HuH-7.5 (cell line): Measurements from ENCODE around the gene ATP5MC2.
A peak's percentile ranks its signal among the peaks of the same experiment; 100 is the strongest.
"Not testable (repeated sequence)": the region's sequence is repeated elsewhere in the genome, so short reads cannot be mapped to it uniquely, and the experiment has no call there.

ENCODE experiments used
- DNase-seq: peaks from one replicate; pipeline ENCODE4 v3.0.0; 2011; ENCODE audit warnings: low spot score

Gene ATP5MC2

DNA sequence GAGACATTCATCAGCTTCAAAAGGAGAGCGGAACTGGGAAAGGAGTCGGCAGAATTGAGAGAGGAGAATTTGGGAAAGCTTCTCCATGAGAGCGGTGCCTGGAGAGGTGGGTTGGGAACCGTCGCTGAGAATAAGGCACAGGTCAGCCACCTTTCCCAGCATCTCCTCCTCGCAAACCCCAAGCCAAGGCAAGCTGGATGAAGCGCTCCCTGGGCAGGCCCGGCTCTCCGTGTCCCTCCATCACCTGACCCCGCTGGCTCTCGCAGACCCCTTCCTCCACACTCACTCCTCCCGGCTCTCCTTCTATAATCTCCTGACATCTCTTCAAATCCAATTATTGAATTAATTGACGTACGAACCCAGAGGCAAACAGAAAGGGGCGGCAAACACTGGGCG is 18.9 kb upstream of the ATP5MC2 start:
- DNase-seq = no peak

DNA sequence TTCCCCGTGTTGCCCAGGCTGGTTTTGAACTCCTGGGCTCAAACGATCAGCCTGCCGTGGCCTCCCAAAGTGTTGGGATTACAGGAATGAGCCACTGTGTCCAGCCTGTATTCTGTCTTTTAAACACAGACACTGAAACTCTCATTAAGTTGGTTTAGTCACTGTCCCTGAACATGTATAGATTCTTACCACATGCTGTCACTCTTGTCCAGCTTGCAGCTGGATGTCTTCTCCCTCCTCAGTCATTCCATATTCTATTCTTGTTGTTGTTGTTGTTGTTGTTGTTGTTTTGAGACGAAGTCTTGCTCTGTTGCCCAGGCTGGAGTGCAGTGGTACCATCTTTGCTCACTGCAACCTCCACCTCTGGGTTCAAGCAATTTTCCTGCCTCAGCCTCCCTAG is 12.3 kb upstream of the ATP5MC2 start:
- DNase-seq = no peak

DNA sequence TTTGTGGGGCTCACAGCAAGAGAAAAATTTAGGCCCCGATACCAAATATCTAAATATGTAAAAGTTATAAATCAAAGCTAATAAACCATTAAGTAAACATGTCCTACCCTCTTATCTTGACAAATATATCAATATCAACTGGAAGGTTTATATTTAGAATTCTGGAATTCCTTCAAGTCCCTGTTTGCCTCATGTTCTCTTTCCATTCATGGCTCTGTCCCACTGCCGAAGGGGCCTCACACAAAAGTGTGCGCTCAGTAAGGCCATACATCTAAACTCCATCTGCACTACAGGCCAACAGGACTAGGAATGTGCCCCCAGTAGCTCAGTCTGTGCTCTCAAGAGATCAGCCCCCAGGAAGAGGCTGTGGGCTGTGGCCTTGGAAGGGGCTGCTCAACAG is 10.6 kb upstream of the ATP5MC2 start:
- no peak for DNase-seq

DNA sequence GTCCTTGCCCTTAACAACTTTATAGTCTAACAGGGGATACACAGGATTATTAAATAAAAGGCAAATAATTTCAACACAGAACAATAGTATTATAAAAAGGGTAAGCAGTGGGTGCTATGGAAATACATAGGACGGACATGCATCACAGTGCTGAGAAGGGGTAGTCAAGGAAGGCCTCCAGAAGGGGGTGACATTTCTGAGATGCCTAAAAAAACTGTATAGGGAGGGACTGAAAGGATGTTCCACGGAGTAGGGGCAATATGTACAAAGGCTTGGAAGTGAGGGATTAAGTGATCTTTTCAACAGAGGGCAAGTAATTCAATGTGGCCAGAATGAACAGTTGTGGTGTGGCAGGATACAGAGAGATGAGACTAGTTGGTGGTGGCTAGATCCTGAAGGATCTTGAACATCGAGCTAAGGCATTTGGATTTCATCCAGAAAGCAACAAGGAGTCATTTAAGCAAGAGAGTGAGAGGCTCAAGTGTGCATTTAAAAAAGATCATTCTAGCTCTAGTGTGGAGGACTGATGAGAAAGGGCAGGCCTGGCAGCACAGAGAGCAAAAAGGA is 8.9 kb upstream of the ATP5MC2 start:
- DNase-seq = no peak

DNA sequence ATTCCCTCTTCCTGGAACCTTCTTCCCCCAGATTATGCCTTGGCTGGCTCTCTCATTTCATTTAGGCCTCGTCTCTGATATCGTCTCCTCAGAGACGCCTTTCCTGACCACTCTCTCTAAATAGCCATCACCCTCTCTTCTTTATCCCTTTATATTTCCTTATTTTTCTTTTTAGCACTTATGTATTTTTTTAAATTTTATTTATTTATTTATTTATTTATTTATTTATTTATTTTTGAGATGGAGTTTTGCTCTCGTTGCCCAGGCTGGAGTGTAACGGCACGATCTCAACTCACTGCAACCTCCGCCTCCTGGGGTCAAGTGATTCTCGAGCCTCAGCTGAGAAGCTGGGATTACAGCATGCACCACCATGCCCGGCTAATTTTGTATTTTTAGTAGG is 8.1 kb upstream of the ATP5MC2 start:
- no peak for DNase-seq

DNA sequence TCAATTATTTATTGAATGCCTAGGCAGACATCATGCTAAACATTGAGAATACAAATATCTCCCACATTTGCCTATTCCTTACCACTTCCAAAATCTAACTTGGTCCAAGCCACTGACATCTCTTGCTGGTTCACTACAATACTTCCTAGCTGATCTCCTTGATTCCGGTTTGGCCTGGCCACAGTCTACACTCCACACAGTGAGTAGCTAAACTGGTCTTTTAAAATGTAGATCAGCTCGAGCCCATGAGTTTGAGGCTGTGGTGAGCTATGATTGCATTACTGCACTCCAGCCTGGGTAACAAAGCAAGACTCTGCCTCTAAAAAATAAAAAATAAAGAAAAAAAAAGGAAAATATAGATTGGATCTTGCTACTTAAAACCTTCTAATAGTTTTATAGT is 7.6 kb upstream of the ATP5MC2 start:
- DNase-seq = no peak

DNA sequence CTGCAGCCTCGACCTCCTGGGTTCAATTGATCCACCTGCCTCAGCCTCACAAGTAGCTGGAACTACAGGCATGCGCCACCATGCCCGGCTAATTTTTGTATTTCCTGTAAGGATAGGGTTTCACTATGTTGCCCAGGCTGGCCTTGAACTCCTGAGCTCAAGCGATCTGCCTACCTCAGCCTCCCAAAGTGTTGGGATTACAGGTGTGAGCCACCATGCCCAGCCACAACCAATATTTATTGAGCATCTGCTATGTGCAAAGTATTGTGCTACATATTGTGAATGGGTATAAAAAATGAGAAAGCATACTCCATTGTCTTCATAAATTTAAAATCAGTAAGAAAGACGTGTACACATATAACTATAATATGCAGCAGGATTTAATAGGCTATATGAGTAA is 4.2 kb upstream of the ATP5MC2 start:
- not testable (repeated sequence) for DNase-seq

DNA sequence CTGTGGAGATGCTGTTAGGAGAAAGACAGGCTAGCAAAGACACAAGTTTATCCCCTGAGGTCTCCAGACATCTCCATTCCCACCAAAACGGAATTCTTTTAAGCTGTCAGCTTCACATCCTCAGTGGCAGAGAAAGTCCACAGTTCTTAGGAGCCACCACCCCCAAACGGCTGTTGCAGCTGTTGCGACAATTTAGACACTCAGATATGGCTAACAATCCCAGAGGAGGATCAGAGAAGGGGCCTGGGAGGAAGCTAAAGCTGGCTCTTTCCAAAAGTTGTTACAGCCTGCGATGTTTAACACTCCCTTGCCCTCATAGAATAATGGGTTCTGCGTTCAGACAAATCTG is 1.9 kb upstream of the ATP5MC2 start:
- no peak for DNase-seq

DNA sequence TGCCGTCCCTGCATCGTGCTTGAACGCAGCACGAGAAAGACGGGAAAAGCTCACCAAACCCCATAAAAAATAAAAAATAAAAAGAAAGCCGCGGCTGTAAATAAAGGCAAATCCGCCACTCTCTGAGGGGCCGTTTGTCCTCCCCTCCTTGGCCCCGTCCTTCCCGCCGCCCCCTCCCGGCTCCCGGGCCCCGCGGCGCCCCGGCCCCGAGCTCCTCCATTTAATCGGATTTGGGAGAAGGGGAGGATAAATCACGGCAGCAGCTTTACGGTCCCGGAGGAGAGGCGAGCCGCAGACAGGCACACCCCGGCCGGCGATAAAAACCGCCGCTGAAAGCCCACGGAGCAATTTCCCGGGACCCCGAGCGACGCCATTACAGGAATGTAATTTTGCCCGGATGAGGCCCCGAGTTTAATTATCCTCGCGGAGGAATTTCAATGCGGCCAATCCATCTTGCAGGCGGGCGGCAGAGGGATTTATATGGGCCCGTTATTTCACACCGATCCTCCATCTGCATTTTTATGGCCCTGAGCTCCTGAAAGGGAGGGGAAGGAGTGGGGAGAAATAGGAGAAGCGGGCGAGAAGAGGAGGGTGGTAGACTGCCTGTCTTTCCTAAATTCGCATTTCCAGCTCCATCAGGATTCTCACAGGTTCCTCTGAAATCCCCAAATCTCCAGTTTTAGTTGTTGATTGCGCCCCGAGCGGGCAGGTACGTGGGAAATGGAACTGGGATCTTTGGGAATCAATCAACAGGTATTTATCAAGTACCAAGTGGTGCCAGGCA is 1.3 kb upstream of the ATP5MC2 start:
- DNase-seq = no peak

DNA sequence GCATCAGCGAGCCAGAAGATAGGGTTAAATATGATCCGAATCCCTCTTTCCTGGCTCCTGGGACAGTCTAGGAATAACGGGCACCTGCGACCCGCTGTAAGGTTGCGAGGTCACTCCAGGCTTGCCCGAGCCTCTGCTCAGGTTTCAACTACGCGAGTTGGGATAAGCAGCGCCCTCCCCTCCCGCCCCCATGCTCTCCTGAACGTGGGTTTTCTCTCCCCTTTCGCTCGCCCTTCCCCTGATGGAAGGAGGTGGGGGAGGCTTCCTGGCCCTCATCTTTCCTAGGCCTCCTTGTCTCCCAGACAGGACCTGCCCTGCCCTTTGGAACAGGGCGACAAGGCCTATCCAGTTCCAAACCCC is 753 bp upstream of the ATP5MC2 start:
- DNase-seq = peak; percentile 42

DNA sequence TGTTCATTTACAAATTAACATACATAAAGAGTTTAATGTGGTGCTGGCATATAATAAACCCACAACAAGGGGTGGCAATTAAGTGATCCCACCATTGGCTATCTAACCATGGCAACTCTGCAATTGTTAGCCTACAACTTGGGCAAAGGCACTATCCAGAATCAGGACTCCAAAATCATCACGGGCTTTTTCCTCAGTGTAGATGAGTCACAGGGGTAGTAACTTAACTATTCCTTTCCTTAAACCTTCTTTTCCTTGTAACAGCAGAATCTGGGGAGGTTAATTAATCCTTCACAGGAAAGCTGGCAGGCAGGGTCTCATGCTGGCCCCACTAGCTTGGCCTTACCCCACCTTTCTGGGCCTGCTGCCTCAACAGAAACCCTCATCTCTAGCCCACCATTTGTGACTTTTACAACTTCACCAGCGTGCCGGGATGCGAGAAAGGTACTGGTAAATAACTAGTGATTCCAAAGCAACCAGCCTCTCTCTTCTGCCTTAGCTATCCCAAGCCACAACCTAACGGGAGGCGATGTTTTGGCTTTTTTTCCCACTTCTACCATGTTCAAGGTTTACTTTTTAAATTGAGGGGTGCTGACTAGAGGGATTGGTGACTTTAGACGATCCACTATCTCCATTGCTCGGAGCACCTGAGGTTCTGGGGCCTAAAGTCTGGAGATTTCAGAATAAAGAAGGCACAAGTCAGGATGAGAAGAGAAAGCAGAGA is 744 bp downstream of the ATP5MC2 start:
- no peak for DNase-seq

DNA sequence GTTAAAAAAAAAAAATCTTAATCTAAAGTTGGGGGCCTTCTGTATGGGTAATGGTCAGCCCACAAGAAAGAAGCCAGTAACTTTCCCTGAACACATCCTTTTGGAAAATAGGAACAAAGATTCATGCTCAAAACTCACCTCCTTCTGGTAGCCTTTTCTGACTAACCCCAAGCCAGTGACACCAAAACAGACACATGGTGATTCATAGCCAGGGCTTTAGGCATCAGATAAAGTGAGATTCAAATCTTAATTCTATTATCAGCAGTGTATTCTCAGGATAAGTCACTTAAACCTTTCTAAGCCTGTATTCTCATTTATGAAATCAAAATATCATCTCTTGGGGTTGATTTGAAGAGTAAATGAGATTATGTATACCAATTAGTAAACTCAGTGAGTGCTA is 4.9 kb downstream of the ATP5MC2 start:
- no peak for DNase-seq

DNA sequence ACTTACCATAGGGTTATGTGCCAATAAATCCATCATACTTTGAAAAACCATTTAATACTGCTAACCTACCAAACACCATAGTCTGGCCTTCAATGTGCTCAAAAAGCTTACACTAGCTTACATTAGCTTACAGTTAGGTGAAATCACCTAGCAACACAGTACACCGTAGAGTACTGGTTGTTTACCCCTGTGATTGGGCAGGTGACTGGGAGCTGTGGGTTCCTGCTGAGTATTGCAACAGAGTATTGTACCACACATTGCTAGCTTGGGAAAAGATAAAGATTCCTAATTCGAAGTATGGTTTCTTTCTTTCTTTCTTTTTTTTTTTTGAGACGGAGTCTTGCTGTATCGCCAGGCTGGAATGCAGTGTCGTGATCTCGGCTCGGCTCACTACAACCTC is 5.6 kb downstream of the ATP5MC2 start:
- no peak for DNase-seq

DNA sequence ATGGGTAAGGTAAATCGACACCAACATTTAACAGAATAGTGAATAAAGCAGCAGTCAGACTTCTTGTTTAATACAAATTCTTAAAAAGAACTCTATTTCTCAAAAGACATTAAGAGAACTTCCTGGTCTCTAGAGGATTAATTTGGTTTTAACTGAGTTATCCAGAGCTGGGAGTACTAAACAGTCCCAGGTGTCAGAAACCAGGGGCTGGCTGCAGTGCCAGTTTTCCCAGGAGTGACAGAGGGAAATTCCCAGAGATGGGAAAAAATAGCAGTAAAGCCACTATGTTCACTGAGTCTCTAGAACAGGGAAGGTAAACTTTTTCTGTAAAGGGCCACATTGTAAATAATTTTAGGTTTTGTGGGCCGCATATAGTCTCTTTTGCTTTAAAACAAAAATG is 8.8 kb downstream of the ATP5MC2 start:
- DNase-seq = no peak

DNA sequence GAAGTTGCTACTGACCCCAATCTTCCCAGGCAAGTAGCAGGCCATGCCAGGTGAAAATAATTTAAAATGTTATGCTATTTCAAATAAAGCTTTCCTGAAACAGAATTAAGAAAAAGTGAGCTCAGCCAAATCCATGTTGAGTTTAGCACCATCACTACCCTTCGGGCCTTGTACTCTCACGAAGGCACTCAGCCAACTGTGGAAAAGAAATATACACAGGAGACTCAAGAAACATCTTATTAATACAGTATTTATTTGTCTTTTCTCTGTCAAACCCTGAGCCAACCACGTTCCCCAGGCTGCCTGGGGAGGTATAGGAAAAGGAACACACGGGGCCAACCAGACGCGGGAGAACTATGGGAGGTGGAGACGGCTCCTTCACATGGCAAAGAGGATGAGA is 10.9 kb downstream of the ATP5MC2 start:
- DNase-seq = no peak

DNA sequence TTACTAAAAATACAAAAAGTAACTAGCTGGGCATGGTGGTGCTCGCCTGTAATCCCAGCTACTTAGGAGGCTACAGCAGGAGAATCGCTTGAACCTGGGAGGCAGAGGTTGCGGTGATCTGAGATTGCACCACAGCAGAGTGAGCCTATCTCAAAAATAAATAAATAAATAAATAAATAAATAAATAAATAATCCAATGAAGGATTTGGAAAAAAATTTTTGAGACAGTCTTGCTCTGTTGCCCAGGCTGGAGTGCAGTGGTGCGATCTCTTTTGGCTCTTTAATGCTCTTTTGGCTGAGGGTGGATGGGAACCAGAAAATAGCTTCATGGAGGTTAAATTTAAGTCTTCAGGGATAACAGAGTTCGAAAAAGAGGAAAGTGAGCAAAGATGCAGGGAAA is 11.7 kb downstream of the ATP5MC2 start:
- DNase-seq = no peak

DNA sequence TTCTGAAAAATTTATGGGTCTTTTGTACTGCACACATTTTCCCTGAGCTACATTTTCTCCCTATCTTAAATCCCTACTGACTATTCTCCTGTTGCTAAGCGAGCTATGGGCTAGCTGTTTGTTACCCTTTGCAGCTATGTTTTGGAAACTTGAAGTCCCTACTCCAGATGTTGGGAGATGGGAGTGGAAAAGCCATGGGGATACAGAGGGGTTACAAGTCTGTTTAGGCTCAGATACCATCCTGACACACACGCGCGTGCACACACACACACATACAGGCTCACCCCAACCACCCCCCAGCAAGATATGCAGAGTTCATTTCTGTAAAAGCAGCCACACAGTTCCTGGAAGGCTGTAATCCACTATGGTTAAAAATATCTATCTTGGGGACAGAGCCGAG is 15.8 kb downstream of the ATP5MC2 start:
- no peak for DNase-seq

DNA sequence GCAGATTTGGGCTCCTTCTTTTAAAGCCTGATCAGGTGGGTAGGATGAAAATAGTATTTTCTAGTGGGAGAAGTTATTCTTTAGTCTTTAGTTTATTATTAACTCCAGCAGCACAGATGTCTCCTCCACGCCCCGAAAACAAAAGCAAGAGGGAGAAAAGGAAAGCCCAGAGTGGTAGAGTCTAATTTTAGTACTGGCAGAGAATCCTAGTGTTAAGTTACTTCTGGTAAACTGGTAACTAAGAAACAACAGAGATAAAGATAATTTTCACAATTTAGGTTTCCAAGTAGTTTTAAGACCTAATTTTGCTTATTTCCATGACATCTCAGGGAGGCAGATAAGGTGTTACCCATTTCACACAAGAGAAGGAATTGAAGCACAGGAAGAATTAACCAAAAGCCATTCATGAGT is 16.3 kb downstream of the ATP5MC2 start:
- DNase-seq = no peak

DNA sequence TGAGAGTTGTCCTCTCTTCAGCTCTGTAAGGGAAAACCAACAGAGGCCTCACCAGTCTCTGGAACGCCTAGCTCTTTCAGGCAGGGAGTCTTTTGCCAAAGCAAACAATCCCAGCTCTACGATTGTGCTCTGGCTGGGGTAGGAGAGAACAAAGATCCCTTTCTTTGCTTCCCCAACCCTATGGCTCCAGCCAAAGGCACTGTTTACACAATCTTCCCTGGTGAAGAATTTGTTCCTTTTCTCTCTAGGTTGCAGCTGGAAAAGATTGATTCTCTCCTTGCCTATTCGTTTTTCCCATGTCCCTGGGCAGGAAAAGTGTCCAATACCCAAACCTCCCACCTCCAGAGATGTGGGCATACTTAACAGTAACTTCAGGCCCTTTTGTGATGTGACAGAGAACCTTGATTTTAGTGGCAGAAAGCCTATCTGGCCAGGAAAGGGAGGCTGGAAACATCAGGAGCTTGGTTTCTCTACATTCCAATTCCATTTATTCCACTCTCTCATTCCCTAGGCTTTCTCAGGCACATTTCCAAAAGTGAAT is 16.8 kb downstream of the ATP5MC2 start:
- DNase-seq = peak; percentile 30

DNA sequence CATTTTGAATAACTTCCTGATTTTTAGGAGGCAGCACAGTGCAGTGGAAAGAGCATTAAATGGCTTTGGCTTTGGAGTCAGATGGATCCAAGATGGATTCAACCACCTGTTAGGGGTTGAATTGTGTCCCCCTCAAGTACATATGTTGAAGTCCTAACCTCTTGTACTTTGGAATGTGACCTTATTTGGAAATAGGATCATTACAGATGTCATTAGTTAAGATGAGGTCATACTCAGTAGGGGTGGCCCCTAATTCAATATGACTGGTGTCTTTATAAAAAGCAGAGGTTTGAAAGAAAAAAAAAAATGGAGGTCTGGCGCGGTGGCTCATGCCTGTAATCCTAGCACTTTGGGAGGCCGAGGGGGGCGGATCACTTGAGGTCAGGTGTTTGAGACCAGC is 18.8 kb downstream of the ATP5MC2 start:
- no peak for DNase-seq

DNA sequence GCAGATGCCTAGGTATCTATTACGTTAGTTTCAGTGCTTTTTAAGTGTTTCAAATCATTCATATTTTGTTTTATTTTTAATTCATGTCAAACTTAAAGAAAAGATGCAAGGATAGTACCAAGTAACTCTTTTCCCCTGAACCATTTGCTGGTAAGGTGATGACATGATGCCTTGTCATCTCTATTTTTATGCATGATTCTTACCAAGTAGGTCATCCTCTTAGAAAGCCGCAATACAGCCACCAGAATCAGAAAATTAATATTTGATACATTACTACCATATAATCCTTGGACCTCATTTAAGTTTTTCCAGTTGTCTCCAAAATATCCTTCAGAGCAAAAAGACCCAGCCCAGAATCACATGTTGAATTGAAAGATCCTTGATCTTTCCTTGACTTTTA is 22.3 kb downstream of the ATP5MC2 start:
- no peak for DNase-seq

DNA sequence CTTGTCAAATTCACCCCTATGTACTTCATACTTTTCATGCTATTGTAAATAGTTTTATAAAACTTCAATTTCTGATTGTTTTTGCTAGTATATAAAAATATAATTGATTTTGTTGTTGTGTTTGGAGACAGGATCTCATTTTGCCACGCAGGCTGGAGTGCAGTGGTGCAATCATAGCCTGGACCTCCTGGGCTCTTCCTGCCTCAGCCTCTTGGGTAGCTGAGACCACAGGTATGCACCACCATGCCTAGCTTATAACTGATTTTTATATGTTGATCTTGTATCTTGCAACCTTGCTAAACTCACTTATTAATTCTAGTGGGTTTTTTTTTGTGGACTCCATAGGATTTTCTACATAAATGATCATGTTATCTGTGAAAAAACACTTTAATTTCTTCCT is 23.5 kb downstream of the ATP5MC2 start:
- DNase-seq = no peak

DNA sequence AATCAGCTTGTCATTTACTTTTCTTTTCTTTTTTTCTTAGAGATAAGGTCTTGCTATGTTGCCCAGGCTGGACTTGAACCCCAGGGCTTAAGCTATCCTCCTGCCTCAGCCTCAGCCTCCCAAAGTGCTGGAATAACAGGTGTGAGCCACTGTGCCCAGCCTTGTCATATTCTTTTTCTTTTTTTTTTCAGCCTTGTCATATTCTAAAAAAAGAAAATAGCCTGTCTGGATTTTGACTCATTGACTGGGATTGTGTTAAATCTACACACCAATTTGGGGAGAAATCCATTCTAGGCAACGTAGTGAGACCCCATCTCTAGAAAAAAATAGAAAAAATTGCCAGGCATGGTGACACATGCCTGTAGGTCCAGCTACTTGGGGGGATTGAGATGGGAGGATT is 24.1 kb downstream of the ATP5MC2 start:
- DNase-seq = no peak
